ENCODE data around the gene MACROD1. TPM values are rescaled to one million over a fixed set of nuclear protein-coding genes. Genes with fewer than 3 reads are reported as not detected.
"Not testable (repeated sequence)": the region's sequence is repeated elsewhere in the genome, so short reads cannot be mapped to it uniquely, and the experiment has no call there.

Gene MACROD1
- total RNA-seq, 2 donors from 2014 or later, result 17.4 to 18.4 TPM

GRCh38 chr11:63993100-63993499, 172.8 kb downstream of the MACROD1 start:
- Mint-ChIP-seq H3K4me1 (ENCODE audit: low read depth) (peaks cover 8% of the 10 kb centered on the region), H3K27ac (no peak overlapping the region), H3K36me3 (ENCODE audit: insufficient read depth in 2 of 2) (peaks cover 2 to 21% of the 10 kb centered on the region in 2 donors), H3K9me3 (no peaks in the 10 kb centered on the region), H3K27me3 (ENCODE audit: low read depth) (no peaks in the 10 kb centered on the region), H3K4me3 (no peak overlapping the region)
- ATAC-seq (replicated peaks in 1 of 2) (no peak), DNase-seq (no peak)

GRCh38 chr11:63991558-63991957, 174.4 kb downstream of the MACROD1 start:
- peaks cover 19% of the 10 kb centered on the region for H3K4me1 Mint-ChIP-seq (ENCODE audit: low read depth)
- H3K36me3 Mint-ChIP-seq (ENCODE audit: insufficient read depth in 2 of 2), result peaks cover 2 to 19% of the 10 kb centered on the region in 2 donors
- no peaks in the 10 kb centered on the region for H3K27me3 Mint-ChIP-seq (ENCODE audit: low read depth)
- DNase-seq (no peak), ATAC-seq (replicated peaks in 1 of 2) (no peak)
- no peak overlapping the region for H3K27ac Mint-ChIP-seq
- H3K4me3 Mint-ChIP-seq, result no peak overlapping the region
- H3K9me3 Mint-ChIP-seq, result no peaks in the 10 kb centered on the region

- ATAC-seq (replicated peaks in 1 of 2) (no peak), DNase-seq (no peak)
- Mint-ChIP-seq H3K27ac (no peak overlapping the region), H3K36me3 (ENCODE audit: insufficient read depth in 2 of 2) (peaks cover 5 to 21% of the 10 kb centered on the region in 2 donors), H3K27me3 (ENCODE audit: low read depth) (no peaks in the 10 kb centered on the region), H3K9me3 (no peaks in the 10 kb centered on the region), H3K4me3 (peak overlapping the region; percentile 75 to 98), H3K4me1 (ENCODE audit: low read depth) (peaks cover 35% of the 10 kb centered on the region)
Observed at GRCh38 chr11:63986932-63987513, 178.9 kb downstream of the MACROD1 start.

- Mint-ChIP-seq H3K9me3 (no peaks in the 10 kb centered on the region), H3K4me1 (ENCODE audit: low read depth) (peaks cover 41% of the 10 kb centered on the region), H3K36me3 (ENCODE audit: insufficient read depth in 2 of 2) (peaks cover 5 to 17% of the 10 kb centered on the region in 2 donors), H3K27ac (peak within 1 kb of the TSS; percentile 97), H3K4me3 (peak within 1 kb of the TSS; percentile 98 to 99), H3K27me3 (ENCODE audit: low read depth) (no peaks in the 10 kb centered on the region)
- DNase-seq, result peak; percentile 88 to 90
- ATAC-seq (replicated peaks in 1 of 2), result peak; percentile 94 to 95
Observed at GRCh38 chr11:63986156-63986931, 179.6 kb downstream of the MACROD1 start, which contains the start of gene OTUB1. Gene OTUB1 (plus strand): TSS chr11:63986438. CDS start chr11:63986457, 19 bp downstream.

- Mint-ChIP-seq H3K27ac (peak overlapping the region; percentile 97), H3K27me3 (ENCODE audit: low read depth) (no peaks in the 10 kb centered on the region), H3K9me3 (no peaks in the 10 kb centered on the region), H3K4me3 (peak overlapping the region; percentile 98 to 99), H3K4me1 (ENCODE audit: low read depth) (peaks cover 44% of the 10 kb centered on the region), H3K36me3 (ENCODE audit: insufficient read depth in 2 of 2) (peaks cover 5 to 16% of the 10 kb centered on the region in 2 donors)
- peak; percentile 85 for ATAC-seq (replicated peaks in 1 of 2)
- peak; percentile 83 to 84 for DNase-seq
Observed at GRCh38 chr11:63985812-63986155, 180.1 kb downstream of the MACROD1 start.

GRCh38 chr11:63979426-63979825, 186.5 kb downstream of the MACROD1 start:
- Mint-ChIP-seq H3K4me1 (ENCODE audit: low read depth) (peaks cover 37% of the 10 kb centered on the region), H3K4me3 (no peak overlapping the region), H3K27me3 (ENCODE audit: low read depth) (no peaks in the 10 kb centered on the region), H3K27ac (no peak overlapping the region), H3K36me3 (ENCODE audit: insufficient read depth in 2 of 2) (peaks cover 5 to 22% of the 10 kb centered on the region in 2 donors), H3K9me3 (no peaks in the 10 kb centered on the region)
- DNase-seq, result no peak
- no peak for ATAC-seq (replicated peaks in 1 of 2)

- Mint-ChIP-seq H3K4me3 (no peak overlapping the region), H3K27me3 (ENCODE audit: low read depth) (no peaks in the 10 kb centered on the region), H3K4me1 (ENCODE audit: low read depth) (peaks cover 41% of the 10 kb centered on the region), H3K9me3 (no peaks in the 10 kb centered on the region), H3K27ac (no peak overlapping the region), H3K36me3 (ENCODE audit: insufficient read depth in 2 of 2) (peaks cover 5 to 23% of the 10 kb centered on the region in 2 donors)
- no peak for ATAC-seq (replicated peaks in 1 of 2)
- DNase-seq, result no peak
Observed at GRCh38 chr11:63978551-63979239, 187.2 kb downstream of the MACROD1 start.

GRCh38 chr11:63974259-63975143, 191.4 kb downstream of the MACROD1 start, which contains the start of gene COX8A:
Gene COX8A (plus strand): TSS chr11:63974620. CDS start chr11:63974681, 61 bp downstream.
- Mint-ChIP-seq H3K4me3 (peak within 1 kb of the TSS; percentile 98 to 100), H3K27ac (peak within 1 kb of the TSS; percentile 99), H3K9me3 (no peaks in the 10 kb centered on the region), H3K4me1 (ENCODE audit: low read depth) (peaks cover 27% of the 10 kb centered on the region), H3K36me3 (ENCODE audit: insufficient read depth in 2 of 2) (peaks cover 8 to 25% of the 10 kb centered on the region in 2 donors), H3K27me3 (ENCODE audit: low read depth) (peaks cover 3% of the 10 kb centered on the region)
- ATAC-seq (replicated peaks in 1 of 2) (peak; percentile 98 to 99), DNase-seq (peak; percentile 92 to 97)

- H3K27me3 Mint-ChIP-seq (ENCODE audit: low read depth); H3K9me3 Mint-ChIP-seq; H3K27ac Mint-ChIP-seq; ATAC-seq (replicated peaks in 1 of 2); DNase-seq: not testable (repeated sequence)
- H3K4me1 Mint-ChIP-seq (ENCODE audit: low read depth), result peaks cover 27% of the 10 kb centered on the region
- peaks cover 8 to 25% of the 10 kb centered on the region in 2 donors for H3K36me3 Mint-ChIP-seq (ENCODE audit: insufficient read depth in 2 of 2)
- peak overlapping the region; percentile 98 to 100 for H3K4me3 Mint-ChIP-seq
Observed at GRCh38 chr11:63973912-63974258, 192.0 kb downstream of the MACROD1 start.

GRCh38 chr11:63970902-63971301, 195.0 kb downstream of the MACROD1 start:
- ATAC-seq (replicated peaks in 1 of 2) (no peak), DNase-seq (no peak)
- H3K27ac Mint-ChIP-seq, result no peak overlapping the region
- H3K36me3 Mint-ChIP-seq (ENCODE audit: insufficient read depth in 2 of 2), result peaks cover 6 to 12% of the 10 kb centered on the region in 2 donors
- no peaks in the 10 kb centered on the region for H3K9me3 Mint-ChIP-seq
- H3K27me3 Mint-ChIP-seq (ENCODE audit: low read depth), result peaks cover 9% of the 10 kb centered on the region
- H3K4me3 Mint-ChIP-seq, result no peak overlapping the region
- peaks cover 11% of the 10 kb centered on the region for H3K4me1 Mint-ChIP-seq (ENCODE audit: low read depth)

GRCh38 chr11:63969461-63969860, 196.5 kb downstream of the MACROD1 start:
- H3K9me3 Mint-ChIP-seq, result no peaks in the 10 kb centered on the region
- H3K36me3 Mint-ChIP-seq (ENCODE audit: insufficient read depth in 2 of 2), result peaks cover 3 to 4% of the 10 kb centered on the region in 2 donors
- peaks cover 9% of the 10 kb centered on the region for H3K27me3 Mint-ChIP-seq (ENCODE audit: low read depth)
- H3K4me3 Mint-ChIP-seq, result no peak overlapping the region
- DNase-seq (no peak), ATAC-seq (replicated peaks in 1 of 2) (no peak)
- no peak overlapping the region for H3K27ac Mint-ChIP-seq
- peaks cover 4% of the 10 kb centered on the region for H3K4me1 Mint-ChIP-seq (ENCODE audit: low read depth)

- H3K27ac Mint-ChIP-seq, result no peak overlapping the region
- H3K36me3 Mint-ChIP-seq (ENCODE audit: insufficient read depth in 2 of 2), result no peaks in the 10 kb centered on the region
- H3K9me3 Mint-ChIP-seq, result no peaks in the 10 kb centered on the region
- no peaks in the 10 kb centered on the region for H3K4me1 Mint-ChIP-seq (ENCODE audit: low read depth)
- ATAC-seq (replicated peaks in 1 of 2) (no peak), DNase-seq (no peak)
- H3K4me3 Mint-ChIP-seq, result no peak overlapping the region
- H3K27me3 Mint-ChIP-seq (ENCODE audit: low read depth), result peaks cover 9% of the 10 kb centered on the region
Observed at GRCh38 chr11:63966444-63966843, 199.5 kb downstream of the MACROD1 start.
